ENCODE measurements around the gene CELF2.

DNA sequence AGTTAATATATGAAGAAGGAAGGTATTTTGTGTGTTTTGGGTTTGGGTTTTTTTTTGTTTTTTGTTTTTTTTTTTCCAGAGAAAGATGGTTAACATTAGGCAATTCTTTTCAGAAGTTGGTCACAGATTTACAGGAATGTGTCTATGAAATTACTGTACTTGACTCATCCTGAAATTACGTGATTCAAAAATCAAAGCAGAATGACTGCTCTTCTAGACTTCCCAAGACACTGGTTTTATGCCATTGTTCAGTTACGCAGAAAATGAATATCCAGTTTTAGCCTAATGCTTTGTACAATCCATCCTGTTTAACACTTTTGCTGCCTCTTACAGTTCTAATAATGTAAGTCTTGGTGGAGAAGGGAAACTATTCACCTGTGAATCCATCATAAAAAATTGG, 39.7 kb upstream of the CELF2 start:
- TF ChIP-seq, protein P1, sequence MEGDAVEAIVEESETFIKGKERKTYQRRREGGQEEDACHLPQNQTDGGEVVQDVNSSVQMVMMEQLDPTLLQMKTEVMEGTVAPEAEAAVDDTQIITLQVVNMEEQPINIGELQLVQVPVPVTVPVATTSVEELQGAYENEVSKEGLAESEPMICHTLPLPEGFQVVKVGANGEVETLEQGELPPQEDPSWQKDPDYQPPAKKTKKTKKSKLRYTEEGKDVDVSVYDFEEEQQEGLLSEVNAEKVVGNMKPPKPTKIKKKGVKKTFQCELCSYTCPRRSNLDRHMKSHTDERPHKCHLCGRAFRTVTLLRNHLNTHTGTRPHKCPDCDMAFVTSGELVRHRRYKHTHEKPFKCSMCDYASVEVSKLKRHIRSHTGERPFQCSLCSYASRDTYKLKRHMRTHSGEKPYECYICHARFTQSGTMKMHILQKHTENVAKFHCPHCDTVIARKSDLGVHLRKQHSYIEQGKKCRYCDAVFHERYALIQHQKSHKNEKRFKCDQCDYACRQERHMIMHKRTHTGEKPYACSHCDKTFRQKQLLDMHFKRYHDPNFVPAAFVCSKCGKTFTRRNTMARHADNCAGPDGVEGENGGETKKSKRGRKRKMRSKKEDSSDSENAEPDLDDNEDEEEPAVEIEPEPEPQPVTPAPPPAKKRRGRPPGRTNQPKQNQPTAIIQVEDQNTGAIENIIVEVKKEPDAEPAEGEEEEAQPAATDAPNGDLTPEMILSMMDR (IDR thresholded peaks at IDR 0.05) = no peak
- no peak for TF ChIP-seq EP300 (IDR thresholded peaks at IDR 0.05)
